GM18520 (cell line): ENCODE measurements around the gene SH3BP5.
A peak's percentile ranks its signal among the peaks of the same experiment; 100 is the strongest.
"Not testable (repeated sequence)": the region's sequence is repeated elsewhere in the genome, so short reads cannot be mapped to it uniquely, and the experiment has no call there.

Source experiments
- ATAC-seq: cut with Tn5 transposase; IDR thresholded peaks from one replicate; pipeline ENCODE4 v1.9.1; 2021; ENCODE audit not compliant: unreplicated experiment

Gene SH3BP5, protein sequence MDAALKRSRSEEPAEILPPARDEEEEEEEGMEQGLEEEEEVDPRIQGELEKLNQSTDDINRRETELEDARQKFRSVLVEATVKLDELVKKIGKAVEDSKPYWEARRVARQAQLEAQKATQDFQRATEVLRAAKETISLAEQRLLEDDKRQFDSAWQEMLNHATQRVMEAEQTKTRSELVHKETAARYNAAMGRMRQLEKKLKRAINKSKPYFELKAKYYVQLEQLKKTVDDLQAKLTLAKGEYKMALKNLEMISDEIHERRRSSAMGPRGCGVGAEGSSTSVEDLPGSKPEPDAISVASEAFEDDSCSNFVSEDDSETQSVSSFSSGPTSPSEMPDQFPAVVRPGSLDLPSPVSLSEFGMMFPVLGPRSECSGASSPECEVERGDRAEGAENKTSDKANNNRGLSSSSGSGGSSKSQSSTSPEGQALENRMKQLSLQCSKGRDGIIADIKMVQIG

DNA sequence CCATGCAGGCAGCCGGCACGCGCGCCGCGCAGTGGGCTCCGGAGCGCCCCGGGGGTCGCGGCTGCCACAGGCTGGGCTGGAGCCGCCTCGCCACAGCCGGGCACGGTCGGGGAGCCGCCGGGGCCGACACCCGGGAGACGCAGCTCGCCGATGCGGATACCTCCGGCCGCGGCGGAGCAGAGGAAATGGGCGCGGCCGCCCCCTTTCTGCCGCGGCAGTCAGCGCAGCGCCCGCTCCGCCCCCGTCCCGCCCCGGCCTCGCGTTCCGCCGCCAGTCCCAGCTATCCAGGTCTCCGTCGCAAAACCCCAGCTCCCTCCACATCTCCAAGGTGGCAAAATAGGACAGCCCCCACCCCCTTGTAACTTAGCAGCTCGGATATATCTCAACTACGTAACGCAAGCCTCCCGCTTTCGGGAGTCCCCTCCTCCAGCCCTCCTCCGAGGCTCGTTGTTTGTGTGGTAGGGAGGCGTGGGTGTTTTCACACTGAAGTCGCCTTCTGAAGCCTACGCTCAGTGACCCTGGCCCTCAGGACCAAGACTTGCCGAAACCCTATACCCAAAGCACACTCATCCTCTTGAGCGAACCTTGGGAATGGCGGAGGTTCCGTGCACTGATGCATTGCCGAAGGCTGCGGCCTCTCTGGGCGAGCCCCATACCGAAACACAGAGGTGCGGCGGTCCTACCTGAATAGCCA lies at the start of gene SH3BP5:
Gene SH3BP5 (minus strand): TSS at position 182 of the 694 bp plus-strand sequence. CDS start 178 bp downstream, at position 4.
- ATAC-seq = peak; percentile 60

DNA sequence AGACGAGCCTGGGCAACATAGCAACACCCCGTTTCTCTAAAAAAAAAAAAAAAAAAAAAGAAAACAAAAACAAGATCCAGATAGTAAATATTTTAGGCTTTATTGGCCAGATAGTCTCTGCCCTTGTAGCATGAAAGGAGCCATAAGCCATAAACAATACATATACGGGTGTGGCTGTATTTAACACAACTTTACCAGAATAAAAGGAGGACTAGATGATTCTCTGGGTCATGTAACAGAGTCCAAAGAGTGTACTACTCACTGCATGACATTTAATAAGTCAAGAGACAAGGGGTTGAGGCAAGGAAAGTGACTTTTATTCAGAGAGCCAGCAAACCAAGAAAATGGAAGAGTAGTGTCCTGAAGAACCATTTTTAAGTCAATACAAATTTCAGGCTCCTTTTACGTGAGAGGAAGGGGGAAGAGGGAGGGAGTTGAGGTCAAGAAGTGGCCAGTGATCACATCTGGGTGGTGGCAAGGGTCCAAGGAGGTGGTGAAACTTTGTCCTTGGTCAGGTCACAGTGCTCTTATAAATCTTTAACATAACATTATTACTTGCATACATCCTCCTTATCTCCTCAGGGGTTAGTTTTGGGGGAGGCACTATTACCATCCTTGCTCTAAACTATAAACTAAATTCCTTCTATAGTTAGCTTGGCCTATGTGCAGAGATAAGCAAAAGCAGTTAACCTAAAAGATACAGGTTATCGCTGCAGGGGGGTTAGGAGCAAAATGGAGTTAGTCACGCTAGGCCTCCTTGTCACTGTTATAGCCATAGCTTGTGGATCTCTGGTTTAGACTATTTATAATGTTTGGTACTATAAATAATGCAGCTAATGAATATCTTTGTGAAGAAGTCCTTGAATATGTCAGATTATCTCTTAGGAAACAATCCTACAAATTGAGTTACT lies 48.8 kb upstream of the SH3BP5 start:
- ATAC-seq = no peak

DNA sequence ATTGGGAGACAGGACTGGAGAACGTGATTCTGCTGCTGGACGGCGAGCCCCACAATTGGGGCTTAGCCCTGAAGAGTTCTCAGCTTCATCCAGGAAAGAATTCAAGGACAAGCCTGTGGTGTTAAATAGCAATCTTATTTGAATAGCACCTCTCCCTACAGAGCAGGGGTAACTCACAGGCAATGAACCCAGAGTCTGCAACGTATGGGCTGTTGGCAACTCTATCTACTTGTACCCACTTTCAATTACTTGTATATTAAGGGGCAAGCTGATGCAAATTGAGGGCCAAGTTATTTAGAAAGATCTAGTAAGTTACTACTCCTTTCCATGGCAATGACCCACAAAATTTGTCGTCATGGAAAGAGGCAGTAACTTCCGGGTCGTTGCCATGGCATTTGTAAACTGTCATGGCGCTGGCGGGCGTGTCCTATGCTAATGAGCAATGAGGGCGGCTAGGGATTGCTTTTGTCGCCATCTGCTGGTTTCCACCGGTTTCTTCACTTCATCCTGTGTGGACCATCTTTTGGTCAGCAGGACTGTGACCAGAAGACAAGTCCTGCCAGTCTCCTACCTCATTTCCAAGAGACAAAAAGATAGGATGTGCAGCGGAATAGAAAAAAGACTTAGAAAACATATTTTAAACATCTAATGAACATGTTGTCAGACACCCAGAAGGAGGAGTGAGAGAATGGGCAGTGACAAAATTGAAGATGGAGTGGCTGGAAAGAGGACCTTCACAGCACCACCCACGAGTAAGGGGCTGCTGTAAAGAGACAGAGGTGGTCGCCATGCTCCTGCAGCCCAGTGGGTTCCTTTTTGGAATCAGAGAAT lies 45.8 kb upstream of the SH3BP5 start:
- peak; percentile 80 for ATAC-seq

DNA sequence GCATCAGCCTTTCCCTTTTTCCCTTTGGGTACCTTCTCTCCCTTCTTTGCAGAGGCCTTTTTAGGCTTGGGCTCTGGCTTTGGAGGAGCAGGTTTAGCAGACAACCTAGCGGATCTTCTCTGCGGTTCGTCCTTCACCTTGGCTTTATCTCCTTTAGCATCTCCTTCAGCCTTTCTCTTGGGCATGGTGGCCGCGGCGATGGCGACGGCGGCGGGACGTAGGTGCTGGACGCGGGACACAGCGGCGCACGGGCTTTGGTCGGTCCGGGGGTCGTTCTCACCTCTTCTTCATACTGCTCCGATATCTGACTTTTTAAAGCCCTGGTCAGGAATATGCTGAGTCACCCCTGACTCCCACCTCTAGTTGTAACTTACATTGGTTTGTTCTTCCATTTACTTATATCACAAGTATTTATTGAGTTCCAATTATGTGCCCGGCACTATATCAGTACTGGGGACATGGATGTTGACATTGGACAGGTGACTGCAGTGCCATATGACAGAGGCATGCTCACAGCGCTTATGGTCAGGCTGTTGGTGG lies 43.1 kb upstream of the SH3BP5 start:
- no peak for ATAC-seq

DNA sequence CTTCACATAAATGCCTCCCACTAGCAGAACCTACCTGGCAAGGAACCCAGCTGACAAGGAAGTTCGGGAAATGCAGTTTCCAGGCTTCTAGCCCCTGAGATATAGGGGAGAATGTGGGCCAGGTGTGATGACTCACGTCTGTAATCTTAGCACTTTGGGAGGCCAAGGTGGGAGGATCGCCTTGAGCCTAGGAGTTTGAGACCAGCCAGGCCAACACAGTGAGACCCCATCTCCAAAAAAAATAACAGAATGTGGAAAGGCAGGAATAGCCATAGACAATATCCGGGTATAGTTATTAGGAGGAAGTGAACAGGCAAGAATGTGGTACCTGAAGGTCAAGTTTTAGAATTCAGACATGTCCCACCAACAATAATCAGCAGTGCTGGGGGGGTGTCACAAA lies 40.5 kb upstream of the SH3BP5 start:
- ATAC-seq = no peak

DNA sequence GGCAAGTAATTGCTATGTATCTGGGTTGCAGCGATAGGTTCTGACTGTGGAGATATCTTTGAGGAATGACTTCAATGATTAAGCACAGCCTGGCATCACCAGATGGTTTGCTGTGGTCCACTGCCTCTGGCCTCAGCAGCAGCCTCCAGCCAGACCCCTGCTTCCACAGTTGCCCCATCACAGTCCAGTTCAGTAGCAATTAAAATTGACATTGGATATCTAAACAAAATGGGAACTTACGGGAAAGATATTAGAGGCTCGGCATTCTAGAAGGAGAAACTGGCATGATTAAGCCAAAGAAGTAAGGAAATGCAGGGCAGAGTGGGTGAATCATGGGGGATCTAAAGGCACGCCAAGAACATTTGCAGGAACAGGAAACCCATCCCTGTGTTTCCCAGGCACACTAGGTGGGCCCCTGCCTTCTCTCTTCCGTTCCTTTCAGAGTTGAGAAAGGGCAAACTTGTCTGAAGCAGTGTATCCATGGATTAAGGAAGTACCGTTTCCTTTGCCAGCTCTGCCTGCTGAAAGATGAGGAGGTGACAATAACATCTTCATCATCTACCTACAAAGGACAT lies 36.3 kb upstream of the SH3BP5 start:
- no peak for ATAC-seq

GRCh38 chr3:15367059-15367458 lies 34.7 kb upstream of the SH3BP5 start:
- ATAC-seq = no peak

DNA sequence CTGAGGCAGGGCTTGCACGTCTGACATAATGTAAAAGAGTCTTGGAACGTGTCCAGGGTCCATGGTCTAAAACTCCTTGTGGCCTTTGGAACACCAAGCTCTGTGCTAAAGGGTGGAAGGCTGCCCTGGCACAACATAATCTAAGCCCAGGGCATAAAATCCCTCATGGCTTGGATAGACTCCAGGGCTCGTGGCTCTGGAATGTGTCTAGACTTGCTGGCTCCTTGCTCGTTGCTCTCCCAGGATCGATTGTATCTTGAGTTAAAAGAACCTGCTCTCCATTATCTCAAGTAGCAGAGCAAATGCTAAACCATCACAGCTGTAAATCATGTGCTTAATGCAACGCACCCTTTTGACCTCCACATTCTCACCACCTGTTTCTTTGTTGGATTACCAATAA lies 31.7 kb upstream of the SH3BP5 start:
- not testable (repeated sequence) for ATAC-seq

GRCh38 chr3:15361494-15362214 lies 29.3 kb upstream of the SH3BP5 start:
- peak; percentile 68 for ATAC-seq

DNA sequence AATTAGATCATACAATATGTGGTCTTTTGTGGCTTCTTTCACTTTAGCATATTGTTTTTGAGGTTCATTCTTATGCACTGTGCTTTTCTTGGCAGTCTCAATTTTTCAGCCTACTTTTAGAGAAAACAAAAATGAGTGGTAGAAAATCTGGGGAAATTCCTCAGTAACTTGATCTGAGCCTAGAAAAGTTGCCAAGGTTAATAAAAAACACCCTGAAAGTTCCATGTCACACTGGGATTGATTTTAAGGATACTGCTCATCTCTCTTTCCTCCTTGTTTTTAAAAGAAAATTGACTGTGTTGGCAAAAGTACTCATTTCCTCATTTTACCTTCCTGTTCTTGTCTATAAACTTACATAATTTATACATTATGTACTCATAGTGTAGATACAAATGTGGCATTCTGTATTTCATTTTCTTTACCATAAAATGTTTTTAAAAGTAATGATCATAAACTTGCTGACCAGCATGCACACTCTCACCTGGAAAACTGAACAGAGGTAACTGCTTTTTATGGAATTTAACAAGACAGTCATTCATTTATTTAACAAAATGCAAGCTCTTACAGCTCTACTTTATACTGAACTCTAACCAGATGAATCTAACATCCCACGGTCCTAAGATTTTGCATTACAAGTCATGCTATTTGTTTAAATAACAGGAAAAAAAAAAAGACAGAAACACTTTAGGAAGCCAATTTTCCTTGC lies 28.6 kb upstream of the SH3BP5 start:
- ATAC-seq = no peak

DNA sequence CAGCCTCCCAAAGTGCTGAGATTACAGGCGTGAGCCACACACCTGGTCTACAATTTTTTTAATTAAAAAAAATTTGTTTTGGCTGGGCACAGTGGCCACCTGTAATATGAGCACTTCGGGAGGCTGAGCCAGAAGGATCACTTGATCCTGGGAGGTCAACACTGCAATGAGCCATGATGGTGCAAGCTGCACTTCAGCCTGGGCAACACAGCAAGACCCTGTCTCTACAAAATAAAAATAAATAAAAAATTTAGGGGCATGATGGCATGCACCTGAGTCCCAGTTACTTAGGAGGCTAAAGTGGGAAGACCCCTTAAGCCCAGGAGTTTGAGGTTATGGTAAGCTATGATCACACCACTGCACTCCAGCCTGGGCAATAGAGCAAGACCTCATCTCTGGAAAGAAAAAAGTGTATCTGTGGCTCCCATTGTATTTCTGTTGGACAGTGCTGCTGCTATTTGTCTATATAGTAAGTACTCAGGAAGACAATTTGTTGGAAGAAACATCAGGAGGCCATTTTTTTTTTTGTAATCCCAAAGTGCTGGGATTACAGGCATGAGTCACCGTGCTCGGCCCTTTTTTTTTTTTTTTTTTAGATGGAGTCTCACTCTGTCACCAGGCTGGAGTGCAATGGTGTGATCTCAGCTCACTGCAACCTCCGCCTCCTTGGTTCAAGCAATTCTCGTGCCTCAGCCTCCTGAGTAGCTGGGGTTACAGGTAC lies 27.5 kb upstream of the SH3BP5 start:
- no peak for ATAC-seq

GRCh38 chr3:15356651-15357061 lies 24.3 kb upstream of the SH3BP5 start:
- ATAC-seq = not testable (repeated sequence)

- no peak for ATAC-seq
Observed at GRCh38 chr3:15356176-15356575, 23.8 kb upstream of the SH3BP5 start.

DNA sequence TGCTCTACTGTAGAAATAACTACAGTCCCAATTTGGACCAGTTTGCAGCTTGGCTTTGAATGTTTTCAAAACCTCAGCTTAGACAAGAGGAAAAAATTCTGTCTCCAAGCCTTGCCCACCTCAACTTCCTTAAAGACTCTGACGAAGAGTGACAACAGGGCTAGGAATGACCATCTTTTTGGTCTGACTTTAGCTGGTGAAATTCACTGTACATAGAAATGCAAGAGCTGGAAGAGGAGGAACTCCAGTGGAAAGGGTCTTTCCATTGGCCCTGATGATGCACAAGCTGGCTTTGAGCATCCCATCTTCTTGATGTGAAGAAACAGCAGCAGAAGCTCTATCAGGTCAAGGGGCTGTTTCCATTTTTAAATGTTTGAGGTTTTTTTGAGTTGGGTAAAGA lies 22.7 kb upstream of the SH3BP5 start:
- no peak for ATAC-seq

- ATAC-seq = no peak
Observed at GRCh38 chr3:15354485-15354884, 22.1 kb upstream of the SH3BP5 start.

DNA sequence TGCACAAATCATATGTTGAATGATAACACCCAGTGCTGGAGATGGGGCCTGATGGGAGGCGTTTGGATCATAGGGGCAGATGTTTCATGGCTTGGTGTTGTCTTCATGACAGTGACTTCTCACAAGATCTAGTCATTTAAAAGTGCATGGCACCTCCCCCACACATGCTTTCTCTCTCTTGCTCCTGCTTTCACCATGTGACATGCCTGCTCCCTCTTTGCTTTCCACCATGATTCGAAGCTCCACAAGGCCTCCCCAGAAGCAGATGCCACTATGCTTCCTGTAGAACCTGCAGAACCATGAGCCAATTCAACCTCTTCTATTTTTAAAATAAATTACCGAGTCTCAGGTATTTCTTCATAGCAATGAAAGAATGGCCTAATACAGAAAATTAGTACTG lies 17.8 kb upstream of the SH3BP5 start:
- no peak for ATAC-seq

GRCh38 chr3:15349438-15349837 lies 17.1 kb upstream of the SH3BP5 start:
- ATAC-seq = not testable (repeated sequence)

DNA sequence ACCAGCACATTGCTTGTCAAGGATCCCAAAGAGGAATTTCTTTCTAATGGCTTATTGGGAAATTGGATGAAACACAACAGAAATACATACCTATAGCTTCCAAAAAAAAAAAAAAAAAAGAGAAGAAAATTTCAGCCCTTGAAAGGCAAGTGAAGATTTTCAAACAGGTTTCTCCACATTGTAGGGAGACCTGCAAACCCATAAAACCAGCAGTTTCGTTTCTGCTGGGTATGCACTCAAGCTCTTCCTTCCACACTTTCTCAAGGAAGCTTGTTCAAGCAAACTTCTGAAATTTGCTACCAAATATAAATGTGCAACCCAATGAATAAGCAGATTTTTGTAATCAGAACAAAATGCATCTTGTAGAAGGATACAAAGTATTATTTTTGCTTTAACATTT lies 15.9 kb upstream of the SH3BP5 start:
- ATAC-seq = no peak
